OCI-M2 (cell line): ENCODE measurements around the gene NFATC4.
"Not testable (repeated sequence)": the region's sequence is repeated elsewhere in the genome, so short reads cannot be mapped to it uniquely, and the experiment has no call there.

Experiments
- DNase-seq: peaks from one replicate; lab custom pipeline; 2025; ENCODE audit not compliant: unreplicated experiment; lab: John Stamatoyannopoulos, UW

NFATC4 gene

DNA sequence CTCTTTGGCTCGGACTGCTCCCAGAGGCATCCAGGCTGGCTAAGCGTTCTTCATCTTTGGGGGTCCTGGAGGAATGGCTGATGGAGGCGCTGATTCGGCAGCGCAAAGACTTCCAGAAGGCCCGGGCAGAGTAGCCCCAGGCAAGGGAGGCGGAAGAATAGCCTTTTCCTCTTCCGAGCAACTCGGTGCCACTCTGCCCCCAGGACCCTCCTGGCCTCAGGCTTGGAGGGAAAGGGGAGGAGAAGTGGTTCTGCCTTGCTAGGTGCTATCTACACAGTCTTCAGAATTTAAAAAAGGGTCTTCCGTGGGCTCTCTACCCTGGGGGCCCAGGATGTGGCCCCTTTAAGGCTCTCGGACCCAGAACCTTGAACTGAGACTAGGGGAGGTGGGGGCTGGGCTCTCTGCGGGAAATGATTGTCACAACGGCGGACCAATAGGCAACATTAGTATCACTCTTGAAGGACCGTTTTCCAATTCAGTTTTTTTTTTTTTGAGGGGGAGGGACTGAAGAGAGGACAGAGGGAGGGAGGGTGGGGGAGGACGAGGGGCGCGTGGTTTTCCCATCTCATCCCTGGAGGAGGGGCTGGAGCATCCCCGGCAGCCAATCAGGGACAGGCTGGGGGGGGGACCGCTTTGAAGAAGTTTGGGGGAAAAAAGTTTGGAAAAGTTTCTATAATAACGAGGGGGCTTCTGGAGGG lies at the start of gene NFATC4:
Gene NFATC4 (plus strand): TSS at position 671 of the 698 bp plus-strand sequence. CDS start 157 bp downstream, outside the sequence.
- DNase-seq = peak; percentile 93

DNA sequence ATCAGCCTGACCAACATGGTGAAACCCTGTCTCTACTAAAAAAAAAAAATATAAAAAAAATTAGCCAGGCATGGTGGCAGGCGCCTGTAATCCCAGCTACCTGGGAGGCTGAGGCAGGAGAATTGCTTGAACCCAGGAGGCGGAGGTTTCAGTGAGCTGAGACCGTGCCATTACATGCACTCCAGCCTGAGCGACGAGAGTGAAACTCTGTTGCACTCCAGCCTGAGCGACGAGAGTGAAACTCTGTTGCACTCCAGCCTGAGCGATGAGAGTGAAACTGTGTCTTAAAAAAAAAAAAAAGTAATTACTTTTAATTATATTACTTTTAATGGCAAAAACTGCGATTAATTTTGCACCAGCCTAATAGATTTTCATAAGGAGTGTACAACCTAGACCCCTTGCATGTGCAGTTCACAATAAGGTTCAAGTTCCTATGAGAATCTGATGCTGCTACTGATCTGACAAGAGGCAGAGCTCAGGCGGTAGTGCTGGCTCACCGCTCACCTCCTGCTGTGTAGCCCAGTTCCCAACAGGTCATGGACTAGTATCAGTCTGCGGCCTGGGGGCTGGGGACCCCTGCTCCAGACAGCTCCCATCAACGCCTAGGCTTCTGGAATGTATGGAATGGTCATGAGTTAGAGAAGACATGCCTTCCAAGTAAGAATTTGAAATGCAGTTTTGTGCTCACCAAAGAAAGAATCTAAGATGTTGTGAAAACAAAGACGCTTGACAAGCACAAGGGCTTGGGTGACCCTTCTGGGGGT lies 46.6 kb upstream of the NFATC4 start:
- no peak for DNase-seq

DNA sequence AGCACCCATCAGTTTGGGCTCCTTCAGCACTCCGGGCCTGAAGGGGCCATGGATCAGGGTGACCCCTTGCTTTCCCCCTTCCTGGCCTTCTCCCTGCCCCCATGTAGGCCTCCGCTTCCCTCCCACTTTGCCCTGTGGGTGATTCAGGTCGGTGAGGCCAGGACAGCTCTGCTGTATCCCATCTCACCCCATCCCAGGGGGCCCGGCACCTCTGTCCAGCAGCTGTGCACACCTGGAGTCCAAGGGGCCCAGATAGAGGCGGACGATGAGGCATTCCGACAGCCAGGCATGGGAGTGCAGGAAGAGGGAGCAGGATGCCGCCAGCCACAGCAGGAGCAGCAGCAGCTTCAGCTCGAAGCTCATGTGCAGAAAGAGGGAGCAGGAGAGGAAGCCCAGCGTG lies 45.3 kb upstream of the NFATC4 start:
- DNase-seq = no peak

DNA sequence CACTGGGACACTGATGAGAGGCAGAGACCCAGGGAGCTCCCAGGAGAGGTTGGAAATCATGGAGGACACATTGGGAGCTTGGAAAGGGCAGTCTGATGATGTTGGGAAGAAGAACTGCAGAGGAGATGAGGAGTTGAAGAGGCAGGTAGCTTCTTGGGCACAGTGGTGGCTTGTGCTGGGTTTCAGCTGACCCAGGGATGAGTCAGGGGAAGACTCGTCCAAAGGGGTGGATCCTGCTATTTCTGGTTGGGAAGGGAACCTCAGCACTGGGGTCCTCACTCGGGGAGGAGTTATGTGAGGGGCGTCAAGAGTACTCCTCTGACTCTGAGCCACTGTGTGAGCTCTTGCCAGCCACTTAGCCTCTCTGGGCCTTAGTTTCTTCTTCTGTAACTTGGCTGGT lies 44.6 kb upstream of the NFATC4 start:
- no peak for DNase-seq

DNA sequence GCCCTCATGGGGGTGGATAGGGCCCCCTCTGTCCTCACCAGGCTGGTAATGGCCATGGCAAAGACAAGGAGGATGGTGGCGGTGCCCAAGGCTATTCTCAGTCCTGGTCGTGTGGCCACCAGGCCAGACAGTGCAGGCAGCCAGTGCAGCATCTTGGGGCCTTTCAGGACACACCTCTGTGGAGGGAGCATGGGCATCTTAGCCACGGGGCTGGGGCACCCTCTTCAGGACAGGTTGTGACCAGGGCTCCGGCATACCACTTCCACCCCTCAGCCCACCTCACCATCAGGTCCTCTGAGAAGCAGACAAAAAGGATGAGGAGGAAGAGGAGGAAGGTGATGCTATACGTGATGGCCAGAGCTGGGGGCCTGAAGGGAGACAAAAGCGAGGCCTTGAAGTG lies 44.0 kb upstream of the NFATC4 start:
- no peak for DNase-seq

DNA sequence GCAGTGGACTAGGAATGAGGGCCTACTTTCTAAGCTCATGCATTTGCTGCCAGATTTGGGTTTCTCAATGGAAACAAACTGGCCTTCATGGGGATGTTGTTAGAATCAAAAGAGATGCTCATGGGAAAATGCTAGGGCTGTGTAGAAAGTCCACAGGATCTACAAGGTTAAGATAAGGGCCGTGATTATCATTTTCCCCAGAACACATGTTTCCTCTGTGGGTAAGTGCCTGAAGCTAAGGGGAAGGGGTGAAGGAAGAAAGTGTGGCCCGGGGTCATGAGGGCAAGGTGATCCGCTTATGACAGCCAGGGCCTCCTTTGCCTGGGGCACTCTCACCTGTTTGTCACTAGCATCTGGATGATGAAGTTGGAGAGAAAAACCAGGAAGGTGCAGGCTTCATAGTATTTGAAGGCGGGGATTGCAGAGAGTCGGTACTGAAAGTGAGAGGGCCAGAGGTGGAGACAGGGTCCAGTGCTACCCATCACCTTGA lies 42.9 kb upstream of the NFATC4 start:
- no peak for DNase-seq

DNA sequence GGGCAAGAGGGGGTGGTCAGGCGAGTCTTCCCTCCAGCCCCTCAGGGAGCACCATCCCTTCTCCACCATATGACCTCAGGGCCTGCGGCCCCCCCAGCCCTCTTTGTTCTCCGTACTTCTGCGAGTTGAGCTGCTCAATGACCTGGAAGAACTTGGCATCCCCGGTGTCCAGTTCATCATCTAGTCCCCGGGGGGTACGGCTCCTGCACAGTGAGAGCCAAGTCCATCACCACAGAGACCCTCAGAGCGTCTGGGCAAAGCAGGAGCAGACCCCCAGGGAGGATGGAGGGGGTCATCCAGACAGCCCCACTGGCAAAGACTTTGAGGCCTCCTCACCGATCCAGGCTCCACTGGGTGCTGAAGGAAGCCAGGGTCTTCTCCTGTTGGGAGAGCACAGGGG lies 42.0 kb upstream of the NFATC4 start:
- DNase-seq = no peak

DNA sequence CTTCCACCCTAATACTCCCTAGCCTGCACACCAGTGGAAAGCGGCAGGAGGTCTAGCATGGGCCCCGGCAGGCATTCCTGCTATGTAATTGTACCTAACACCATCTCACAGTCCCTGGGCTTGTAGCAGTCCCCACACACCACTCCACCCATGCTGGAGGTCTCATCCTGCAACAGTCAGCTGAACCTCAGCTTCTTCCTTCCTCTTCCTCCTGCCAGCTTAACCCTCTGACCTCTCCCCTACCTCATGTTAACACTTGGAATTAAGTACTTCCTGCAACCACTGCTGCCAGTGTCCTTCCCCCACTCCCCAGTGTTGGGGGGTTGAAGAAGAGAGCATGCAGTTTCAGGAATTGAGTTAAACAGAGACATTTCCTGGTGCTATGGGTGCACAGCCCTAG lies 40.7 kb upstream of the NFATC4 start:
- DNase-seq = no peak

DNA sequence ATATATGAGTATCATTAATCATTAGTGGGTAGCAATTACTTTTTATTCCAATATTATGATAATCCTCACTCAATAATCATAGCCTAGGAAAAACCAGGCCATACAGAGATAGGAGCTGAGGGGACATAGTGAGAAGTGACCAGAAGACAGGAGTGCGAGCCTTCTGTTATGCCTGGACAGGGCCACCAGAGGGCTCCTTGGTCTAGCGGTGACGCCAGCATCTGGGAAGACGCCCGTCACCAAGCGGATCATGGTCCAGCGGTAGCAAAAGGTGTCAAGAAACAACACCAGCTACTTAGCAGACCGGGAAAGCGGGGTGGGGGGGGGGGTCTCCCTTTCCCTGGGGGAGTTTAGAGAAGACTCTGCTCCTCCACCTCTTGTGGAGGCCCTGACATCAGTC lies 40.1 kb upstream of the NFATC4 start:
- not testable (repeated sequence) for DNase-seq

DNA sequence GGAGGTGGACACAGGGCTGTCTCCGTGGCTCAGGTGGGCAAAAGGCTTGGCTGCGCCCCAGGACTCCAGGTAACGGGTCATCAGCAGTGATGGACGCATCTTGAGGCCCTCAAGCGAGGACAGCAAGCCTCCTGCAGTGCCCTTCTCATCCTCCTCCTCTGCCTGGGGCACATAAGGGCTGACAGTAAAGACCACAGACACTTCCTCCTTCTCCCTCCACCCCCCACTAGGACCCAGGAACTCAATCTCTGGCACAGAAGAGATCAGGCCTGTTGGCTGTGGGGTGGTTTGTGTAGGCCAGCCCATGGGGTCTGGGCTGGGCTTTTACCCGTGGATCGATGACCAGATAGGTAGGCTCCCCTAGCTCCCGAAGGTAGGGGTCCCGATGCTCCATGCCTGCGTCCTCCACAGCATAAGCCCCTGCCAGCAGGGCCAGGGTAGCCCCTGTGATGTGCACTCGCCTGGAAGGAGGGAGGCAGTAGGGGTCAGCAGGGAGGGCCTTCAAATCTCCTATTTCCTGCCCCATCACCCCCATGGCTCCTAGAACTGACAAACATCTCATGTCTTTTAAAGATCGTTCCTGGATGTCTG lies 38.8 kb upstream of the NFATC4 start:
- DNase-seq = no peak

DNA sequence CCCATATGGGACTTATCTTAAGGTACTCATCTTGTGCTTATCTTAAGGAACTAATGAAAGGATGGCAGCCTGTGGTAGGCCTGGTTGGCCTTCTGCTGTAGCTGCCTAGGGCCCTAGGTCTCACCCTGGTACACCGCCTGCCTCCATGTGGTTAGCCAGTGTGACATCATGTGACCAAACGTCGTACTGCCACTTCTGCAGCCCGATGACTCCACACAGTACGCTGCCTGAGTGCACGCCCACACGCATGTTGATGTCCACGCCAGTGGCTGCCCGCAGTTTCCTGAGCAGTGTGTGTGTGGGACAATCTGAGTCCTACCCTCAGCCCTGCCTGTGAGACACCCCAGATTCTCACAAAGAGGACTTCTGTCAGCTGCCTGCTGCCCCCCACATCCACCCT lies 38.2 kb upstream of the NFATC4 start:
- no peak for DNase-seq

DNA sequence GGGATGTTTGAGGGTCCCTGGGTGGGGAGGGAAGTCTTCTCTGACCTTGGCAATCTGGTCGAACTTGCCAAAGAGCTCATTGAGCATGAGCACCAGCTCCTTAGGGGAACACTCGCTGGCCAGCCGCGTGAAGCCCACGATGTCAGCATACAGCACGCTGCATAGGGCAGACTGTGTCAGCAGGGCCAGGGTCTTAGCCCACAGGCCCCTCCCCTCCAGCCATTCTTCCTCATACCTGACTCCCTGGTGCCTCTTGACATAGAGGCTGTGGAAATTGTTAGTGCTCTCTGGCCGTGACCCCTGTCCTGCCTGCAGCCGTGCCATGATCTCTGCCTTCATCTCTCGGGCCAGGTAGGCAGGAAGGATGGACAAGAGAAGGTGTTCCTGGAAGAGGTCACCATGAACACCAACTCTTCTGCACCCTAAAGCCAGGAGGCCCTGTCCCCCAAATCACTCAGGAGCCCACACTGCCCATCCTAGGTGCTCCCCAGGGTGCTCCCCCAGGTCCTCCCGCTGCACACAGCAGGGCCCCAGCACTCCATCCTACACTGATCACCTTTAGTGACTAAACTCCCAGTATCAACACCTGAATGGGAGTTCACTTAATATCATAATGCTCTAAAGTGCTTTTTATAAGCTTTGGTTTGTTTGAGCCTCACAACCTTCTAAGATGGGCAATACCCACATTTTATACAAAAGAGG lies 36.9 kb upstream of the NFATC4 start:
- no peak for DNase-seq

DNA sequence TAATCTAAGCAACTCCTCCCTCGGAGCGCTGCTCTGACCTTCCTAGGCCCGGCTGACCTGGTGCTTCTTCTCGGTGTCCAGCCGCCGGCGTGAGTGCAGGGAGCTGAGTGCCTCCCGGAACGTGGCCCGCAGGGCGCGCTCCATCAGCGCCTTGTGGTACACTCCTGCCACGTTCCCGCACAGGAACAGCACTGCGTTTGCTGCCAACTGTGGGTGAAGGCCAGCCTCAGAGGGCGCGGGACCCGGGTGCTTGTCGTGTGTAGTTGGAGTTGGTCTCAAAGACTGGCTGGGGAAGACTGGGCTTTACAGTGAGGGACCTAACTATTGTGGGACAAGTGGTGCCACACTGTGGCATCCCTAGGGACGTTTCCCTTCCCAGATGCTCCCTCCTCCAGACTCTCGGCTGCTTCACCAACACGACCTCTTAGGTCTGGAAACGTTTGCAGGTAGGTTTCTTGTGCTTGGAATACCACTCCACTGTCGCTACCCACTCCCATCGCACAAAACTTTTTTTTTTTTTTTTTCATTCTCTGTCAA lies 36.2 kb upstream of the NFATC4 start:
- no peak for DNase-seq

DNA sequence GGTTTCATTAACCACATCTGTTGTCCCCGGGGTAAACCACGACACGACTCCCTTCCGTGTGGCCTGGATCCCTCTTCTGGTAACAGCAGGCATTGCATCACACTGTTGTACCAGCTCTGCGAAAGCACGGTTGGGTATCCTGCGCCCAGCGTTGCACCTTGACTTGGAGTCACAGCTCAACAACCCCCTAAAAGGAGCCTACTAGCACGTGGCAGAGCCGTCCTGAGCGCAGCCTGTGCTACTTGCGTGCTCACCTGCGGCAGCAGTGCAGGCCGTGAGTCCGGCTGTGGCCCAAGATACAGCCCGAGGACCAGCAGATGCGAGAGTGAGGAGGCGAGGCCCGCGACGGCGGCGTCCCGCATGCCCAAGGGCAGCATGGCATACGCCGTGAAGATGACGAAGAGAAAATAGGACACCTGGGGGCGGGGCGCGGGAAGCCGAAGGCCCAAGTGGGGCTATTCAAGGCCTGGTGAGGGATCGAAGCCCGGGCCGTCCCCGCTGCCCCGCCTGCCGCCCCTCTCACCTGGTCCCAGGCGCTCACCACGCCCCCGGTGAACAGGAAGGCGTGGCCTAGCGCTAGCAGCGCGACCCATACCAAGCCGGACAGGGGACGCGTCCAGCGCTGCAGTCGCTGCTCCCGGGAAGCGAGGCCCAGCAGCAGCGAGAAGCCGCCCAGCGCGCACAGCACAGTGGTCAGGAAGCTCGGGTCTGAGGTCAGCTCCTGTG lies 35.6 kb upstream of the NFATC4 start:
- peak; percentile 70 for DNase-seq

DNA sequence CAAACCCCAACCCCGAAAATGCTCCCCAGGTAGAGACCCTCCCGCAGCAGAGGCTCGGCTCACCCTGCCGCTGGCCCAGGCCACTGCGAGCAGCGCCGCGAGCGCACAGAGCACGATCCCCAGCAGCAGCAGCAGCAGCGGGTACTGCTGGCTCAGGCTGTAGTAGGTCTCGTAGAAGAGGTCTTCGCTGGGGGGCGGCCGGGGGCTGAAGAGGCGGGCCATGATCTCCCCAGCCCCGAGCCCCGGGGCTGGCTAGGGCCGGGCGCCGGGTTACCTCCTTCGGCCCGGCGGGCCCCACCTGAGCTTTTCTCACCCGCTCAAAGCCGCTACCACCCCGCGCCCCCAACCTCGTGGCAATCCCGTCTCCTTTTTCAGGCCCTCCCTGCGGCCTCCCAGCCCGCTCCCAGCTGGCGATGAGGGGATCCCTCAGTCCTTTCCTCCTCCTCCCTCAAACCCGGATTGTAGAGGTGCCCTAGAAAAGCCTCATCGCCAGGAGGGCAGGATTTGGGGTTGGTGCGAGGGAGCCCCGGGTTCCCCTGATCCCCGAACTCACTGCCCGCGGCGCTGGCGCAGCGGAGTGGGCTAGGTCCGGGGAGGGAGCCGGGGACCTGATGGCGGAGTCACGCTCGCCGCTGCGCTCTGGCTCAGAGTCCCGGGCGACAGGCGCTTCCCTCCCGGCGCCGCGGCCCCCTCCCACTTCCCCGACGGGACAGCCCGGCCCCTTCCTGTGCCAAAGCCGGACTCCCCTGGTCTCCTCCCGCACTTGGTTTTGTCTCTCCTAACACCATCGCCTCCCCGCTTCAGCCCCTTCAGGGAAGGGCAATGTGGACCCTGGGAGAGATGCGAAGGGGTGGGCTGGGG lies 33.3 kb upstream of the NFATC4 start, which contains the start of gene ADCY4:
Gene ADCY4 (minus strand): TSS at position 641 of the 861 bp plus-strand sequence. CDS start 419 bp downstream, at position 222.
- no peak for DNase-seq

DNA sequence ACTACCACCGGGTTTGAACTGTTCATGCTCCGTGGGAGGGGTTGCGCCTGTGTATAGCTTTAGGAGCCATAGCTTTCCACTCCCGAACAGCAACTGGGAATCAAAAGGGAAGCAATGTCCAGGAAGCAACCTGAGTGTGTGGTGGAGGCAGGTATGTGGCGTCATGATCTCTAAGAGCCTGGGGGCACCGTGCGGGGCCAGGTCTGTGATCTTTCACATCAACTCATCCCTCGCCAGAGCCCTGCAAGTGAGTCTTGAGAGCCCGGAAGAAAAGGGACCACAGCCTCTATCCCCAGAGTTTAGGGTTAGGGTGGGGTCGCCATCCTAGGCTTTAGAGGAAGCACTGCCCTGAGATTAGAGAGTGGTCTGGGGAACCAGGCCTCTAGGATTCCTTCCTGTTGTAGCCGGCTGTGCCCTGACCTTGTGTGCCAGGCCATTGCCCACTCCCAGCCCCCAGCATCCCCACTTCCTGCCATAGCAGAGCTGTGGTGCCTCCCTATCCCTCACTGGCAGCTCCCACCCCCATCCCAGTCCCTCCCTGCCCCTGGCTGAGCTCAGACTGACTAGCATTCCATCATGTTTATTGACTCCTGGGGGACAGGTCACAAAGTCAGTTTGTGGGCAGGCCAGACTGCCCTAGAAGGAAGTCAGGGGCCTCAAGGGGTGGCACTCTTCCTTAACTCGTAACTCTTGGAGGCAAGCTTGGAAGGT lies 32.4 kb upstream of the NFATC4 start:
- DNase-seq = no peak

DNA sequence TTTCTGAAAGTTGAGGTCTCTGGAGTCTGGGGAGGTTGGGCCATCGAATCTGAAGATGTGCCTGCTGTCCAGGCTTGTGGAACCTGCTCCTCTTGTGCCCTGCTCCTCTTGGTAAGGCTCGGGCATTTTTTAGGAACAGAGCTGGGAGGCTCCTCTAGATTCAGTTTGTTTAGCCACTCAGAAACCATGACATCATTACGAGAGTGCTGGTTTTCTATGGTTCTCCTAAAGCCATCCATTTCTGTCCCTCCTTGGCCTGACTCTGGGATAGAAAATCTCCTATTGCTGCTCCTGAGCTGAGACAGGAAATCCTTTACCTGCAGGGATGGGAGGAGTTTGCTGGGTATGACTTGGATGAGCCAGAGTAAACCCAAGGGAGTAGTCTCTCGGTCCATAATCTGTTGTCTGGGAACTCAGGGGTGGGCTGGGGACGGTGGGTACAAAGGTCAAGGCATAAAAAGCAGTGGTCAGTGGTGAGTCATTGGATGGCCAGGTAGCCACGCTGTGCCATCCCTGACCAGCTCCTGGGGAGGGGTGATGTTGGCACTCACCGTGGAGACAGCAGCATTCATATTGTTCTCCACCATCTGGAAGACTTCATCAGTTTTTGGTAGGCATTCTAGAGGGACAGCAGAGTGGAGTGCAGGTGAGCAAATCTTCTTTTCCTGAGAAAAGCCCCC lies 30.7 kb upstream of the NFATC4 start:
- no peak for DNase-seq

DNA sequence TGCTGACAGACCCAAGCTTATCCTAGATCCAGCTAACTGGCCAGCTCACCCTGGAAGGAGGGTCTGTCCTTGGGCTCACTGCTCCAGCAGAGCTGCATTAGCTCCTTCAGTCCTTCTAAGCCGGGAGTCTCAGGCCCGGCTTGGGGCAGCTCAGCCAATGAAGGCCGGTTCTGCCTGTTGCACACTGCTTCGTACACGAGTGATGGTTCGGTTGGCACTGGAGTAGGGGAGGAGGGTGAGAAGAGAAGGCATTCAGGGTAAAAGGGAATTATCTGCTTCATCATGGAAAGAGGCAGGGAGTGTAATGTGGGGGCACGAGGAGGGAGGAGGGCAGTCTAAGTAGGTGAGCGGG lies 30.2 kb upstream of the NFATC4 start:
- DNase-seq = no peak
